Panc1 (cell line): ENCODE measurements around the gene WWOX. TPM values are rescaled to one million over a fixed set of nuclear protein-coding genes. Genes with fewer than 3 reads are reported as not detected.

Source experiments
- ATAC-seq: fragments of 200-7000 bp; cut with Tn5 transposase; 2 replicates; pipeline ENCODE4 v1.9.1; 2020; ENCODE audit warnings: mild to moderate bottlenecking, moderate library complexity
- BruUV-seq: library from RNA; stranded (reverse); fragments of 400-500 nt; replicated peaks from 2 replicates; lab custom pipeline; 2021; lab: Mats Ljungman, UMichigan
- CTCF ChIA-PET: fragments of 300-600 bp; sonication (Branson Sonifier 250); formaldehyde crosslinking; loops from one replicate; lab custom pipeline; 2022; ENCODE audit warnings: antibody characterized with exemption; lab: Charles Lee
- POLR2A ChIA-PET: fragments of 300-600 bp; sonication (Branson Sonifier 250); formaldehyde crosslinking; loops from one replicate; lab custom pipeline; 2022; ENCODE audit warnings: antibody characterized with exemption; lab: Charles Lee
- DNase-seq: peaks from one replicate; pipeline ENCODE4 v3.0.0-alpha.2; 2010; ENCODE audit warnings: low read depth, low spot score
- H3K27ac ChIP-seq: 2 replicates; pipeline ENCODE4 v1.5.1; 2011; ENCODE audit warnings: mild to moderate bottlenecking, low read length, inconsistent platforms
- H3K27me3 ChIP-seq: fragments of 200-500 bp; sonication (Bioruptor generic); 2 replicates; pipeline ENCODE4 v1.6.0; 2014; ENCODE audit warnings: low read length, inconsistent platforms; ENCODE audit not compliant: control insufficient read depth, insufficient read depth
- H3K36me3 ChIP-seq: fragments of 200-500 bp; sonication (Bioruptor generic); 2 replicates; pipeline ENCODE4 v1.5.1; 2014; ENCODE audit warnings: inconsistent platforms, mild to moderate bottlenecking, low read length, moderate library complexity; ENCODE audit not compliant: control insufficient read depth, insufficient read depth
- H3K4me1 ChIP-seq: 2 replicates; pipeline ENCODE4 v1.5.1; 2011; ENCODE audit warnings: inconsistent platforms, mild to moderate bottlenecking, low read length, moderate library complexity; ENCODE audit not compliant: control insufficient read depth, insufficient read depth
- H3K4me3 ChIP-seq, 2 experiments: 2 replicates each; pipeline ENCODE4 v1.5.1; 2011 to 2012; ENCODE audit warnings: low read depth in 2 of 2, low read length in 2 of 2, mild to moderate bottlenecking in 2 of 2, inconsistent platforms in 1 of 2, moderate library complexity in 1 of 2
- H3K9me3 ChIP-seq: fragments of 200-500 bp; sonication (Bioruptor generic); 2 replicates; pipeline ENCODE4 v1.5.1; 2014; ENCODE audit warnings: low read depth, mild to moderate bottlenecking, inconsistent platforms, low read length, moderate library complexity; ENCODE audit not compliant: control insufficient read depth, insufficient read depth
- REST ChIP-seq, 2 experiments: IDR thresholded peaks; 2 replicates each; pipeline ENCODE4 v1.6.1; 2011 to 2012; ENCODE audit warnings: low read depth in 2 of 2, control low read depth in 1 of 2, low read length in 1 of 2, mild to moderate bottlenecking in 1 of 2, moderate library complexity in 1 of 2; ENCODE audit not compliant: insufficient read depth in 1 of 2
- SIN3A ChIP-seq: IDR thresholded peaks from 2 replicates; pipeline ENCODE4 v1.6.1; 2012; ENCODE audit warnings: low read depth, mild to moderate bottlenecking, low read length, moderate library complexity, borderline replicate concordance; ENCODE audit not compliant: insufficient read depth
- TCF7L2 ChIP-seq: IDR thresholded peaks from 2 replicates; pipeline ENCODE4 v1.6.1; 2011; ENCODE audit warnings: mild to moderate bottlenecking, low read depth, low read length, inconsistent platforms
- in situ Hi-C: cut with HindIII; loops from 2 replicates; pipeline ENCODE4 v1.10.0; 2016; ENCODE audit warnings: low sequenced_read_pairs, low pct_unique_long_range_greater_than_20kb
- intact Hi-C: fragments of 100-400 bp; cut with micrococcal nuclease; formaldehyde crosslinking; loops from one replicate; pipeline ENCODE4 v1.10.0; 2022; ENCODE audit not compliant: unreplicated experiment
- total RNA-seq: library from RNA; stranded (reverse); gene quantifications from one replicate; pipeline ENCODE4 v1.2.1, GENCODE V29; 2021; ENCODE audit not compliant: unreplicated experiment
- TF ChIP-seq, protein P1 (sequence below): fragments of 450-650 bp; IDR thresholded peaks from 2 replicates; pipeline ENCODE4 v1.5.1; 2017; ENCODE audit warnings: mild to moderate bottlenecking

Gene WWOX
- total RNA-seq, 1 experiment from 2014 or later = 12.5 TPM

DNA sequence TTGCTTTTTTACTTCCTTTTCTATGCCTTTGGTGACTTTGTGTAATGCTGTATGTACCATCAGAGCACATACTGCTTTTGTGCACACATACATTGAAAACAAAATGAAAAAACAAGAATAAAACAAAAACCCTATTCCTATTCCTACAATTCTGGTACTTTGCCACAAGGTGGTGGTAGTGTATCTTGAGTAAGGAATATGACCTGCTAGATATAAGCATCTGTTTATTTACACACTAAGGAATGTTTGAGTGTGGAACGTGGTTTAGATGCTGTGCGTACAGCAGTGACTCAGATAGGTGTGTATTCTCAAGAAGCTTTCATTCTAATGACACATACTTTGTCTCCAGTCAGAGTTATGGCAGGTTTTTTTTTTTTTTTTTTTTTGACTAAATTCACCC, 606.2 kb downstream of the WWOX start:
- Histone ChIP-seq H3K27ac (no peak overlapping the region), H3K9me3 (no peaks in the 10 kb centered on the region), H3K4me3 (no peak overlapping the region), H3K27me3 (no peaks in the 10 kb centered on the region), H3K4me1 (no peaks in the 10 kb centered on the region), H3K36me3 (no peaks in the 10 kb centered on the region)
- ATAC-seq (no peak), DNase-seq (peak; percentile 2)
- no peak for TF ChIP-seq SIN3A
- TF ChIP-seq, protein P1, sequence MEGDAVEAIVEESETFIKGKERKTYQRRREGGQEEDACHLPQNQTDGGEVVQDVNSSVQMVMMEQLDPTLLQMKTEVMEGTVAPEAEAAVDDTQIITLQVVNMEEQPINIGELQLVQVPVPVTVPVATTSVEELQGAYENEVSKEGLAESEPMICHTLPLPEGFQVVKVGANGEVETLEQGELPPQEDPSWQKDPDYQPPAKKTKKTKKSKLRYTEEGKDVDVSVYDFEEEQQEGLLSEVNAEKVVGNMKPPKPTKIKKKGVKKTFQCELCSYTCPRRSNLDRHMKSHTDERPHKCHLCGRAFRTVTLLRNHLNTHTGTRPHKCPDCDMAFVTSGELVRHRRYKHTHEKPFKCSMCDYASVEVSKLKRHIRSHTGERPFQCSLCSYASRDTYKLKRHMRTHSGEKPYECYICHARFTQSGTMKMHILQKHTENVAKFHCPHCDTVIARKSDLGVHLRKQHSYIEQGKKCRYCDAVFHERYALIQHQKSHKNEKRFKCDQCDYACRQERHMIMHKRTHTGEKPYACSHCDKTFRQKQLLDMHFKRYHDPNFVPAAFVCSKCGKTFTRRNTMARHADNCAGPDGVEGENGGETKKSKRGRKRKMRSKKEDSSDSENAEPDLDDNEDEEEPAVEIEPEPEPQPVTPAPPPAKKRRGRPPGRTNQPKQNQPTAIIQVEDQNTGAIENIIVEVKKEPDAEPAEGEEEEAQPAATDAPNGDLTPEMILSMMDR = peak; percentile 42; the same call in 1 of the 2 replicates
- no TSS peak for BruUV-seq
- in situ Hi-C loops = no loop called here
- intact Hi-C loops = loop anchor here (5.0 kb wide), 1 partner anchor 897 kb away; the partner anchor contains the start of gene MAF
- POLR2A ChIA-PET = no interaction called here
- CTCF ChIA-PET = interaction anchor here (1.6 kb wide), 1 partner anchor 895 kb away, joined by 3 read pairs; the partner anchor contains the start of gene MAF

DNA sequence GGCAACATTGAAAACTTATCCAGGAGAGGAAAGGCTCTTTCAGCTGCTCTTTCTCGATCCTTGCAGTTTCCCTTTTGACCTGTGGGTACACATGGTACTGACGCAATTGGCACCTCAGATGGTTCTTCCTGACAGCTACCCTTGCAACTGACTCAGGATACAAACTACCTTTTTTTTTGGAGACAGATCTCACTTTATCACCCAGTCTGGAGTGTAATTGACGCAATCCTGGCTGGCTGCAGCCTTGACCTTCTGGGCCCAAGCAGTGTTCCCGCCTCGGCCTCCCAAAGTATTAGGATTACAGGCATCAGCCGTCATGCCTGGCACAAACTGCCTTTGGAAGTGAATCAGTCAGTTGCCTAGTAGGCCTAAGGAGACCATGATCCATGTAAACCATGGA, 607.2 kb downstream of the WWOX start:
- H3K36me3 ChIP-seq = no peaks in the 10 kb centered on the region
- BruUV-seq = no TSS peak
- DNase-seq (no peak), ATAC-seq (no peak)
- no peak overlapping the region for H3K27ac ChIP-seq
- TF ChIP-seq SIN3A (no peak), REST (IDR thresholded peaks at IDR 0.05; ENCODE audit: insufficient read depth in 1 of 2, low read depth in 2 of 2, low read length in 1 of 2) (no peak), TCF7L2 (no peak)
- no peaks in the 10 kb centered on the region for H3K27me3 ChIP-seq
- in situ Hi-C loops = no loop called here
- POLR2A ChIA-PET = no interaction called here
- no peak overlapping the region for H3K4me3 ChIP-seq
- H3K9me3 ChIP-seq = no peaks in the 10 kb centered on the region
- CTCF ChIA-PET = interaction anchor here (1.6 kb wide), 1 partner anchor 894 kb away, joined by 3 read pairs; the partner anchor contains the start of gene MAF
- intact Hi-C loops = loop anchor here (5.0 kb wide), 1 partner anchor 896 kb away; the partner anchor contains the start of gene MAF
- no peaks in the 10 kb centered on the region for H3K4me1 ChIP-seq

- no peak for DNase-seq
- CTCF ChIA-PET = no interaction called here
- in situ Hi-C loops = no loop called here
These were observed 609.9 kb downstream of the WWOX start for GRCh38 chr16:78709137-78709884.

More at GRCh38 chr16:78709137-78709884, 609.9 kb downstream of the WWOX start:
- no peaks in the 10 kb centered on the region for H3K27me3 ChIP-seq
- no peak overlapping the region for H3K27ac ChIP-seq
- no peak overlapping the region for H3K4me3 ChIP-seq
- BruUV-seq = no TSS peak
- TF ChIP-seq REST (IDR thresholded peaks at IDR 0.05; ENCODE audit: insufficient read depth in 1 of 2, low read depth in 2 of 2, low read length in 1 of 2) = no peak
- ATAC-seq = no peak
- H3K4me1 ChIP-seq = no peaks in the 10 kb centered on the region
- intact Hi-C loops = loop anchor here (5.0 kb wide), 1 partner anchor 893 kb away; the partner anchor contains the start of gene MAF
- POLR2A ChIA-PET = no interaction called here
- H3K9me3 ChIP-seq = no peaks in the 10 kb centered on the region
- no peaks in the 10 kb centered on the region for H3K36me3 ChIP-seq
